ENCODE results near the gene PPP2R3A.

PPP2R3A gene

DNA sequence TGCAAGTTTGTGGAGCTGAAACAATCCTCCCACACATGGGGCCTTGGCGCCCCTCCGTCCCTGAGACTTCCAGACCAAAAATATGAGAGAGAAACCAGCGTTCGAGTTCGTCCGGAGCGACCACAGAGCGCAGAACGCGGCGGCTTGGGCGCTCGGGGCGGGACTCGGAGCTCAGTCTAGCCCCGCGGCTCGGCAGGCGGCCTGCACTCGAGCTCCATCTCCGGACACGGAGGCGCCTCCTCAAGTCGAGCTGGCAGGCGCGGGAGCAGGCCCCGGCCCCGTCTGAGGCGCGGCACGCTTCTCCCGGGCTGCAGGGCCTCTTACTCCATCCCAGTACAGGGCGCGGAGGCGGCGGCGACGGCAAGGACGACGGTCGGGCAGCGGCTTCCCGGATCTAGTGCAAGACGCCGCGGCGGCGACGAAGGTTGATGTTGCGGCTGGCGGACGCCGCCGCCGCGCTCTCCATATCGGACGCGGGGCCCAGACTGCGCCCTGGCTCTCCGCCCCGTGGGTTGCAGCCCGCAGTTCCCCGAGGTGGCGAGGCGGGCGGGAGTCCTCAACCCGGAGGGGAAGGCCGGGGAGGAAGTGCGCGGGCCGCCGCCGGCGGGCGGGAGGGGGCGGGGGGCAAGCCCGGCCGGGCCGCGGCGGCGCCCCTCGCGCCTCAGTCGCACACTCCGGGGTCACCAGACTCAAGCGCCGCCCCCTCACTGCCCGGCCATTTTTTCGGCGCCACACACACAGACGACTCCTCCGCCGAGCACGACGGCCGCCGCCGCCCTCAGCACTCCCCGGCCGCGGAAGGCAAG lies 229.9 kb downstream of the PPP2R3A start:
- no peak for DNase-seq (ENCODE audit: low read depth, low spot score)

DNA sequence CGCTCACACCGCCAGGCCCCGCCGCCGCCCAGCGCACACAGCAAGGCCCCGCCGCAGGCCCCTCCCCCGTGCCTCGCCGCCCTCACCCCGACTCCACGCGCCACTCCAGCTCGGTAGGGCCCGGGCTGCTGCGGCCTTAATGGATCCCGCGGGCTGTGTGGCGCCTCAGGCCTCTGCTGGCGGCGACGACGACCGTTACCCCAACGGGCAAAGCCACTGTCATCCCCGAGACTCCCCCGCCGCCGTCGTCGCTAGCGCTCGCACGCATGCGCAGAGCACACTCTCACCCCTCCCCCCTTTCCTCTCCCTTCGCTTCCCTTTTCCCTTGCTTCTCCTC lies 230.5 kb downstream of the PPP2R3A start, which contains the start of gene MSL2:
Gene MSL2, minus strand, starts transcription at position 272 of the 337 bp plus-strand sequence. CDS start 1,222 bp downstream, outside the sequence.
- DNase-seq (ENCODE audit: low read depth, low spot score): no peak

DNA sequence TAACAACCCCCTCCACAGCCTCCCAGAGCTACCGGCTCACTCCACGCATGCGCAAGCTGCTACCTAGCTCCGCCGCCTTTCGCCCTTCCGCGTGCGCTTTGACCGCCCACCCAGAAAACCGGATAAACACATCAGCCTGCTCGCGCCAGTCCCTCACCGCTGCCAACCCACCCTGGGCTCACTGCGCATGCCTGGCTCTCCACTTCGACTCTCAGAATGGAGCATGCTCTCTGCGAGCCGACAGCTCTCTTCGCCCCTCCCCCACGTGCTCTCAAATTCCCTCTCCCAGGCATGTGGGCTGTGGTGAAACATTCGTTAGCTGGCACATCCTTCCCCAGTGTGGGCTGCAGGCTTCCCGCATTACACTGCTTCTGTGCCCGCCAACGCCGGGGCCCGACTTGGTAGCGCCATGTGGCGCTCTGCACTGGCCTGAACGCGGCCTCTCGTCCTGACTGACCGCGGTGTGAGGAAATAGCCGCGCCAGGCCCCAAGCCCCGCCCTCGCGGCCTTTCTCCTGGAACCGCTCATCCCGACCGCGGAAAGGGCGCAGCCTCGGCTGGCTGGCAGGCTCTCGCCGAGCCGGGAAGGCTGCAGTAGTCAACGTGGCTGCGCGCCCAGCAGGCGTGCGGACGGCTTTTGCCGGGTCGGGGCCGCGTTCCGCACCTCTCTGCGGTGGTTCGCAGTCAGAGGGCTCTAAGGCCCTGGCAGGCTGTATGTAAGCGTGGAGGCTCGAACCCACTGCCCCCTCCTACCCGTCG lies 231.1 kb downstream of the PPP2R3A start:
- DNase-seq (ENCODE audit: low read depth, low spot score): peak; percentile 92

DNA sequence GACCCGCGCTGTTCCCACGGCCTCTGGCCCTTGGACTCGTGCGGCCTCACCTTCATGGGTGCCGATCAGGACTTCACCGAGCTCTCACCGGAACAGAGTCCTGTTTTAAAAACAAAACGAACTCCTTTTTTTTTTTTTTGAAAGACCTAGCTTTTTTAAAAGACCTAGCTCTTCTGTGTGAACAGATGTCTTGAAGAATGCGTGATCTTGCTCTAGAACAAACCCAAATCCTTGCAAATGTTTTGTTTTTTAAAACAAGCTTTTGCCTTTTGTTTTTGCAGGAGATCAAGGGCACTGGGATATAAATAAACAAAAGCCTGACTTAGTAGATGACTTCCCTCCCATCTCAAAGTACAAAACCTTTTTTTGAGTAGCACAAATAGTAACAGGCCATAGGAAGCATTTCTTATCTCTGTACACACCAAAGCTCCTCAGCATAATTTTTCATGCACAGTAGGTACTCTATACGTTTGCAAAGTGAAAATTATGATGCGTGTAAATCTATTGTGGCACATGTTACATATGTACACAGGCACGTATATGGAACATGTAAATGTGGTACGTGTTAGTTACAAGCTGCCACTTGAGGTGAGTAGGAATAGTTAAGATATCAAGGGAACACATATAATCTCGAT lies 231.7 kb downstream of the PPP2R3A start:
- no peak for DNase-seq (ENCODE audit: low read depth, low spot score)

All from iPS DF 19.7 (cell line).